ENCODE measurements around the gene SUGCT.

SUGCT gene

GRCh38 chr7:40538281-40538680, 403.5 kb downstream of the SUGCT start:
- DNase-seq: no peak

DNA sequence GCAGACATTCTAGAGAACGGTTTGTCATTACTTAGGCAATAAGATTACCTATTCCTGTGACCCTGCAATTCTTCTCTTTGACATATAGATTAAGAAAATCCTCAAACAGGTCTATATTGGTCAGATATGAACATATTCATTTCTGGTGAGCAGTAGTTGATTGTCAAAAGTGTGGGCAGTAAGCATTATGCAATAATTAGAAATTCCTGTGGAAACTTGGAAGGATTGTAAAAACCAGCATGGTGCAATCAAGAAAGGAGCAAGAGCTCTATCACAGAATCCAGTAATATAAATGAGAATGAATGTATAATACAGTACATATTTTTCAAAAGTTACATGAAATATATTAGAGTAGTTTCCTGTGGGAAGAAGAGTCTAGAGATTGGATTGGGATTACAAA, 406.5 kb downstream of the SUGCT start:
- DNase-seq: no peak

DNA sequence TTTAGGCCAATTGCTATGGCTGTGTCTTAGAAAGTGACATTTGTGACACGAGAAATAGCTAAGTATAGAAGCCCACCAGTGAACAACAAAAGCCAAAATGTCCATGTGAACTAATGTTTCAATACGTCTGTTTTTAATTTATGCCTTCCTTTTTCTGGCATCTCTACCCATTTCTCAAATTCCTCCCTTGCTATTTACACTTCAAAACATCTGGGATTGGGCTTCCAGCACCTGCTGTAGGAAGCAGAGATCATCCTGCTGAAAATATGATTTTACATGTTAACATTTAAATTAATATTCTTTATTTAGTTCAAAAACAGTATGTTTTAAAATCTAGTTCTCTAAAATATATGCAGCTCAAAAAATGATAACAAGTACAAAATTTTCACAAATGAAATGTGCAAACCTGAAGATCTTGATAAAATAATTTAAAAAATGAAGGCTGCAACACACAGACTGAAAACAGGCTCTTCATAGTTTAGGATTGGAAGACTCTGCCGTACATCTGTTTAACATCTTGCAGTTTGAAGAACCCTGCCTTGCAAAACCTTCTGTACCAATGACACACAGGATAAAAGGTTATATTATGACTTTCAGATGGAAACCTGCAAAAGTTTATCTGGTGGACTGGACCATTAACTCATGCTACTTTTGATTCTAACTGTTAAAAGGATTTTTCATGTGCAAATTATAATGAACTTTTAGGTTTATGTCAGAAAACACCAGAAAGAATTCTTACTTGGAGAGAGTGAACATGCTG, 408.4 kb downstream of the SUGCT start:
- no peak for DNase-seq

DNA sequence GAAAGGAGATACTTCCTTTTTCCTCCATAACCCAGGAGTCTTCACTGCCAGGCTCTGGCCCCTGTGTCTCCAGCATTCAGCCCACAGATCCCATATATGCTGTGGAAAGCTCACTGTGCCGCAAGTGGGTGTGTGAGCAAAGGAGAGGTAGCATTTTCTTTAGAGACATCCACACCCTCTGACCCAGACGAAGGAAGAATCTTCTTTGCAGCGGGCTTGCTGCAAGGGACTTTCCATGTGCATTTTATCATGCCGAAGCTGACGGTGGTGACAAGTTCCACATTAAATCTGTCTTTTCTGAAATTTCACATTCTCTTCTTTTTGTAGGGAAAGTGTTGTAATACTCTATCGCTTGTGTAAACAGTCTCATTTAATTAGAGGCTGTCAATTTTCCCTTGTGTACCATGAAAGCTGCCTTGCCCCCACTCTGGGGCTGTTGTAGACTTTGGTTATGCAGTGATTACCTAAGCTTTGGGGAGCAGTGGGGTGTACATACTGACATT, 409.5 kb downstream of the SUGCT start:
- no peak for DNase-seq

DNA sequence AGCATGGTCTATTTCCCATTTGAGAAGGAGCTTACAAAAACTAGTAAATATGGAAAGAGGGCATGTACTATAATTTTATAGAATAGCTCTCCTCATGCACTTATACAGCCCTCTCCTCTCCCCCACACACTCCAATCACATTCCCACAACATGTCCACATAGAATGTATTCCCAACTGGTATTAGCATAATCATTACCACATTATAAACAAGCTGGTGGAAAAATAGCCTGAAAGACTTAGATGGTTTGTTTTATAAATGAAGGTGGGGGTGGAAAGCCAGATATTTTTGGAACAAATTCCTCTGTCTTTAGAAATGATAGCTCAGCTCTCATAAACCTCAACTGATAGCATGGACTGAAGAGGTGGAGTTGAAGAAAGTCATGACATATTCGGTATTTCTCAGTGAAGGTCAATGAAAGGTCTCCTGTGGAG, 410.1 kb downstream of the SUGCT start:
- no peak for DNase-seq

DNA sequence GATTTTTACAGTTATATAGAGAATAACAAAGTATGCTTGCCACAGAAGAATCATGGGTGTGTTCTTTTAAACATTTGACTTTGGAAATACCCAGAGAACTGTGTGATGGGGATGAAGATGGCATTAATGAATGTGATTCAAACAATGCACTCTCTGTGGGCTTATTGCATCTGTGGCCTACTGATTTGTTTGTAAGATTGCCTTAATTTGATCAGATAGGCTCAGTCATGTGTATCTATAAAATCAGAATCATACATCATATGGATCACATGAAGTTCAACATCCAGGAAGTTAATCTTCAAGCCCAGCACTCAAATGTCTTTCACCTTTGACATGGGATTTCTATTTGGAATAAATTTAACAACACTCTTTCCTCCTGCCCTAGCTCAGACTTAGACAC, 410.9 kb downstream of the SUGCT start:
- DNase-seq: no peak

- no peak for DNase-seq
Measured at GRCh38 chr7:40546616-40547501, 412.1 kb downstream of the SUGCT start.

GRCh38 chr7:40549372-40550039, 414.7 kb downstream of the SUGCT start:
- no peak for DNase-seq

DNA sequence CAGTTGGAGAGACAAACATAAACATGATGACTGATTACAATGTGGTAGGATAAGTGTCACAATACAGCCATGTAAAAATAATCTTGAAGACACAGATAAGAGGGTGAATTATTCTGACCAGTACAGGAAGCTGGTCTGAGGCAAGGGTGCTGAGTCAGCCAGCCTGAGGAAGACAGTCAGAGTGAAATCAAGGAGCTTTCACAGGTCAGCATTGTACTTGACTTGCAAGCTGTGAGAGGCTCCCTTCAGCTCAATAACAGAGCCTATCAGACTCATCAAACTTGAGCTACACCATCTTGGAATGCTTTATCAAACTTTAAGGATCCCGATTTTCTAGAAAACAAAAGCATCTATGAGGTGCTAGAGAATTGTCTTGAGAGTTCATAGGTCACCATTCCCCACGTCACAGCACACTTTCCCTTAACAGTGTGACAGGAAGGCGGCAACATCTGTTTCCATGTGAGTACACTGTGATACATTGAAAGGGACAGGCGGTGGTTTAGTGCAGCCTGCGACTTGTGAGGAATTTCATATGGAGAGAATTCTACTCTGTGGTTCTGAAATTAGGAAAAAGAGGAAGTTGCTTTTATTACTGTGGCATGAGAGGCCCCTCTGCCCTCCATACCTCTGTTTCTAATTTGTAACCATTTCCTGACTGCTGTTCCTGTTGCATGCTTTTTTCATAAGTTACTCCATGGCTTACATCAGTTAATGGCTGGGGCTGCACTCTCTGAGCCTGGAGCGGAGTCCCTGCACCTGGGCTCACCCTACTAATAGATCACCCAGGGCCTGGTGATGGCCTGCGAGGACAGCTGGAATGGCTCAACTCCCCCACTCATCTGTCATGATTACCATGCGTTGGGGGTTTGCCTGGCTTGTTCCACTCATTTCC, 417.1 kb downstream of the SUGCT start:
- DNase-seq: no peak

DNA sequence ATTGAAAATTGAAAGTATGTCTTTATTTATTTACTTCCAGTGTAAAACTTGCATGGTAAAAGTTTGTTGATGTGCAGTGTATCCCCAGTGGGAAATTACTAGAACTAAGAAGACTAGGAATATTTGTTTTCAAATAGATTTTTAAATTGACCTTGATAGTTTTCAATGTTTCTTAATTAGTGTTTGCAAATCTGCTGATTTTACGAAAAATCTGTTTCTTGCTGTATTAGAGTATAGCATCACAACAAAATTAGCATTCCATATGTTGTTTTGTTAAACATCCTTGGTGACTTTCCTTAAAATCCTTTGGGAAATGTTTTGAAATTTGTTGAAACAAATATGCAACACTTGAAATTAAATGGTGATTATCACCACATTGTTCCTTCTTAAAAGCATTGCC, 425.9 kb downstream of the SUGCT start:
- DNase-seq: no peak

DNA sequence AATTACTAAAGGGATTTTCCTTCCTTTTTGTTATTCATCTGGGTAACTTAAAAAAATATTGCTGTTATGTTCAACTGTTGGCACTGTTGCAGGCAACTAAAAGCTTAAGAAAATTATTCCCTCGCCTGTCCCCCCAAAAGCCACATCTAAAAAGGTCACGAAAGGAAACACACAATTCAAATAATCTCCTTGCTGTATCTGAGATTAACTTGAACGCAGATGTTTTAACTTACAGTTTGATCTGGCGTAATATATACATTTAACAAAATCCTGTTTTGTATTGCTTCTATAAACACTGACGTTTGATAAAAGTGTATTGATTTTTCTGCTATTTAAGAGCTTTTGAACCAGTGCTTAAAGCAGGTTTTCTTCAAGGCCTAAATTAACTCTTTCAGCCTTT, 432.1 kb downstream of the SUGCT start:
- no peak for DNase-seq

DNA sequence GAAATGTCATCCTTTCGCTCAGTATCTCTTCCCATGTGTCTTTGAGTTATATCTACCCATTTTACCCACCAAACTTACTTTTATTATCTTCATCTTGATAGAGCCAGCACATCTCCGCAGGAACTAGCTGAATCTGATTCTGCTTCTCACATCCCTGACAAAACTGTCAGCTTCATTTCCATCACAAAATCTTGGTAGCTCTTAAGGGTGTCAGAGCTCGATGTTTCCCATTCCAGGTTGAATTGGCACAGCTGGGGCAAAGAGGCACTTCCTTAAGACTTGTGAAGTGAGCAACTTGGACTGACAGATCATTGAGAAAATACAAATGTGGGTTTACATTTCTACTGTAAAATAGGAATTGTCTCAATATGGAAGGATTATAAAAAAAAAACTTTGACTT, 434.5 kb downstream of the SUGCT start:
- no peak for DNase-seq

- DNase-seq: no peak
Measured at GRCh38 chr7:40570223-40570622, 435.4 kb downstream of the SUGCT start.

DNA sequence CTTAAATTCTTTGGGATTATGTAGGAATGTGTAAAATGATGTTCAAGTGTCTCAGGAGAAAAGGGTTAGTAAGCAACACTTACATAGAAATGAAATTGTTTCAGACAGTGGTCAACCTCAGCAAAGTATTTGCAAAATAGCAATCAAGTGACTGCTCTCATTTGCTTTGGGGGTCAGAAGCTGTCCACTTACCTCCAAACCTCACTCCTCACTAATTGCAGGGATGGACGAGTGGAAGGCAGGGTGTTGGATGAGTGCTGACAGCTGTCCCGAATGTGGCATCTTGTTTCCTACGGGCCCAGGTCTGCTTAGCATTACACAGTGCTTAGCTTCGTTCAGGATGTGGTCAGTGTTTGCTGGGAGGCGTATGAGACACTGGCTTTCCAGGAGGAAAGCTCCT, 437.0 kb downstream of the SUGCT start:
- DNase-seq: no peak

GRCh38 chr7:40572810-40573465, 438.1 kb downstream of the SUGCT start:
- DNase-seq: no peak

DNA sequence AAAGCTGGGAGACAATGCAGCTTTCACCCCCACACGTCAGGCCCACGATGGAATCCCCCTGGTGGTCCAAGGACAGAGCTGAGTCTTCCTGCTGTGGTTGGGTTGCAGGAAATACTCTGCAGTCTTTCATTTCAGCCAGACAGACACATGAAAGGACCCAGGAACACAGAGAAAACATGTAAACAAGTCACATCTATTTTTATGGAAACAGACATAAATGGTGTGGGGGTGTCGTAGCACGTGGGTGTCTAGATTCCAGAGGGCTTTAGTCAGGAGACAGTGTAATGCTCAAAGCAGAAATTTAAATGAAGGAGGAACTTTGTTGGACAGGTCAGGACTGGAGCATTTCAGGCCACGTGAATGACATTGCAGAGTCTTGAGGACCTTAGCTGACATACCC, 444.6 kb downstream of the SUGCT start:
- DNase-seq: no peak

- DNase-seq: no peak
Measured at GRCh38 chr7:40580776-40581175, 446.0 kb downstream of the SUGCT start.

DNA sequence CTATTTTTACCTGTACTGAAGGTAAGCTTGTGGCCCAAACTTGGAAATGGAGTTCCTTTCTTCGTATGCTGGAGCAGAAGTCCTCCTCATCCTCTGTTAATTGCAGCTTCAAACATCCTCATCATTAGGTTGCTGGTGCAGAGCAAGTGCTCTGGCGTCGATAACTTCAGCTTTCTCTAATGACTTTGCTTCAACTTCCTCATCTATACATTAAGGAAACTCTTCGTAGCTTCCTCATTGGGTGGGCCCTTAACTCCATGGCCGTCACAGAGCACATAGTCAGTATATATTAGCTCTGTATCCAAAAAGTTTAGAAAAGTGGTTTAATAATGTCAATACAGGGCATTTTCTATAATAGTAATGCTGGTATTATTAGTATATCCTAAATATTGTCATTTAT, 447.7 kb downstream of the SUGCT start:
- no peak for DNase-seq

DNA sequence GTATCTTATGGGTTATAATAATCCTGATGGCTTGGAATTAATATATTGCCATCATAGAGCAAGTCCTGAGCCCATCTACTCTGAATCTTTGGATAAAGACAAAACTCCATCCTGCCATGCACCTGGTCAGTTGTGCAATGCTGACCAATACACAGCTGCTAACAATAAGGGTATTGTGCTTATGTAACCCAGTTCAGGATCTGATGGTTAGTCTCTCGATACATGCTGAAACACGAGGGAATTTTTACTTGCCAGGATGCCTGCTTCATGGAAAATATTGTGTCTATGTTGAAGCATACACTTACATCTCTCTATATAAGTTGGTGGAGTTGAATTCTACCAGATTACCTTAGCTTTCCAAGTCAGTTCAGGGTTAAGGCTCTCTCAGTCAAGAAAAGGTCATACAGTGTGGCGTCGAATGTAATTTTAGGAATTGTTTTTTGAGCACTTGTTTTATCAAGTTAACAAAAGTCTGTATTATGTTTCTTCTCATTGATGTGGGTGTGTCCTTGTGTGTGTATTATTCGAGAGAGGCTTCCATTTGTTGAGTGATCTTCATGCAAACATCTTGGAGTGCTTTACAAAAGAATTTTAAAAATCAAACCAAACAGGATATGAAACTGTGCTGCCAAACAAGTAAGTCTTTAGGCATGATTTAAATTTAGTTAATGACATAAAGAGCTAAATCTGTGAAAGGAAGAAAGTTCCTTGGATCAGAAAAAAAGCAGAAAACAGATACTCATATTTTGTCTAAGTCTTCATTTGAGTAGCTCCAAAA, 449.1 kb downstream of the SUGCT start:
- DNase-seq: no peak

DNA sequence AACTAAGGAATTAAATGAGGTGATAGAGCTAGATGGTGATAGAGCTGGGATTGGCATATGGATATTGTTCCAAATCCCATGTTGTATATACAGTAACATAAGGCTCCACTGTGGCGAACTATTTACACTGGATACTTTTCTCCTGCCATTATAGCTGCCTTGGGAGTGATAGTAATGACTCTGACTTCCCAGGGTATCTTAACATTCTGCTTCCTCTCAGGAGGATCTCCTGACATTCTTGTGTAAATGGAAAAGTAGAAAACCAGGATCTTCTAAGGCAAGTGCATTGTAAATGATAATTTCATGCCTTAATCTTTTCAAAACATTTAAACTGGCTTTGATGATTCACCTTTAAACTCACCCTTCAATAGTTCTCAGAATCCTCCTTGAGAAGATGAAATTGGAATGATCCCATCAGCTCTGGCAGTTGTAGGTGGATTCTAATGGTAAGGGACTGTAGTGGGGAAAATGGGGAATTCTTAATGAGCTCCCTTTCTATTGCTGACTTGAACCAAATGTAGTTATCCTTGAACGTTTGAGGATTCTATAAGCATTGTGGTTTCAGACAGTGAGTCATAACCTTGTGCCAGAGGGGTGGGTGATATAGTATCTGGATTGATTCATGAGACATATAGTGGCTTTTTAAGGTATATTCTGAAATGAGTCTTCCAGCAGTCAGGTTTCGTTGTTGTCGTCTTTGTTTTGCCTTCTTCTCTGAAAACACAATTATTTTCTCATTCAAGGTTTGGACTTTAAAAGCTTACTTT, 450.0 kb downstream of the SUGCT start:
- no peak for DNase-seq
